Upper lobe of left lung (tissue), 4 donors: ENCODE measurements around the gene CLMN.
"Not testable (repeated sequence)": the region's sequence is repeated elsewhere in the genome, so short reads cannot be mapped to it uniquely, and the experiment has no call there.

Experiments used
- EP300 ChIP-seq, 4 donors: sonication (generic); formaldehyde crosslinking; IDR thresholded peaks; one replicate each; pipeline ENCODE4 v1.5.1; 2017; ENCODE audit warnings: antibody characterized with exemption in 4 of 4, control low read depth in 2 of 4
- POLR2A ChIP-seq, 4 donors: fragments of 450-650 bp; IDR thresholded peaks; one replicate each; pipeline ENCODE4 v1.5.1; 2016 to 2017; ENCODE audit warnings: antibody characterized with exemption in 4 of 4, mild to moderate bottlenecking in 2 of 4
- POLR2AphosphoS5 ChIP-seq, 2 donors: sonication (generic); formaldehyde crosslinking; IDR thresholded peaks; one replicate each; pipeline ENCODE4 v1.5.1; 2017; ENCODE audit warnings: antibody characterized with exemption in 2 of 2
- TF ChIP-seq, protein P1 (sequence below), 6 experiments: fragments of 450-650 bp in 4 of 6; fragments of 200-600 bp in 2 of 6; sonication (generic) in 2 of 6; IDR thresholded peaks; one replicate each; pipeline ENCODE4 v1.5.1; 2016 to 2019; ENCODE audit warnings: antibody characterized with exemption in 6 of 6

DNA sequence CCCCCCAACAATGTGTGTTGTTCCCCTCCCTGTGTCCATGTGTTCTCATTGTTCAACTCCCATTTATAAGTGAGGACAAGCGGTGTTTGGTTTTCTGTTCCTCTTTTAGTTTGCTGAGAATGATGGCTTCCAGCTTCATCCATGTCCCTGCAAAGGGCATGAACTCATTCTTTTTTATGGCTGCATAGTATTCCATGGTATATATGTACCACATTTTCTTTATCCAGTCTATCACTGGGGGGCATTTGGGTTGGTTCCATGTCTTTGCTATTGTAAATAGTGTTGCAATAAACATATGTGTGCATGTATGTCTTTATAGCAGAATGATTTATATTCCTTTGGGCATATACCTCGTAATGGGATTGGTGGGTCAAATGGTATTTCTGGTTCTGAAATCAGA is 118.0 kb downstream of the CLMN start:
- not testable (repeated sequence) for TF ChIP-seq POLR2A, EP300, POLR2AphosphoS5 (IDR thresholded peaks at IDR 0.05)
- TF ChIP-seq, protein P1, sequence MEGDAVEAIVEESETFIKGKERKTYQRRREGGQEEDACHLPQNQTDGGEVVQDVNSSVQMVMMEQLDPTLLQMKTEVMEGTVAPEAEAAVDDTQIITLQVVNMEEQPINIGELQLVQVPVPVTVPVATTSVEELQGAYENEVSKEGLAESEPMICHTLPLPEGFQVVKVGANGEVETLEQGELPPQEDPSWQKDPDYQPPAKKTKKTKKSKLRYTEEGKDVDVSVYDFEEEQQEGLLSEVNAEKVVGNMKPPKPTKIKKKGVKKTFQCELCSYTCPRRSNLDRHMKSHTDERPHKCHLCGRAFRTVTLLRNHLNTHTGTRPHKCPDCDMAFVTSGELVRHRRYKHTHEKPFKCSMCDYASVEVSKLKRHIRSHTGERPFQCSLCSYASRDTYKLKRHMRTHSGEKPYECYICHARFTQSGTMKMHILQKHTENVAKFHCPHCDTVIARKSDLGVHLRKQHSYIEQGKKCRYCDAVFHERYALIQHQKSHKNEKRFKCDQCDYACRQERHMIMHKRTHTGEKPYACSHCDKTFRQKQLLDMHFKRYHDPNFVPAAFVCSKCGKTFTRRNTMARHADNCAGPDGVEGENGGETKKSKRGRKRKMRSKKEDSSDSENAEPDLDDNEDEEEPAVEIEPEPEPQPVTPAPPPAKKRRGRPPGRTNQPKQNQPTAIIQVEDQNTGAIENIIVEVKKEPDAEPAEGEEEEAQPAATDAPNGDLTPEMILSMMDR (IDR thresholded peaks at IDR 0.05): not testable (repeated sequence)
